Aortic smooth muscle cell (primary cell): ENCODE measurements around the gene APOL3. TPM values are rescaled to one million over a fixed set of nuclear protein-coding genes. Genes with fewer than 3 reads are reported as not detected.

ENCODE experiments used
- total RNA-seq: library from RNA; depleted of rRNA; stranded (reverse); fragments of >200 nt; gene quantifications from 2 replicates; pipeline ENCODE4 v1.2.3, GENCODE V29; 2014

APOL3 gene
- total RNA-seq = 34.0 and 35.8 TPM in 2 replicates

DNA sequence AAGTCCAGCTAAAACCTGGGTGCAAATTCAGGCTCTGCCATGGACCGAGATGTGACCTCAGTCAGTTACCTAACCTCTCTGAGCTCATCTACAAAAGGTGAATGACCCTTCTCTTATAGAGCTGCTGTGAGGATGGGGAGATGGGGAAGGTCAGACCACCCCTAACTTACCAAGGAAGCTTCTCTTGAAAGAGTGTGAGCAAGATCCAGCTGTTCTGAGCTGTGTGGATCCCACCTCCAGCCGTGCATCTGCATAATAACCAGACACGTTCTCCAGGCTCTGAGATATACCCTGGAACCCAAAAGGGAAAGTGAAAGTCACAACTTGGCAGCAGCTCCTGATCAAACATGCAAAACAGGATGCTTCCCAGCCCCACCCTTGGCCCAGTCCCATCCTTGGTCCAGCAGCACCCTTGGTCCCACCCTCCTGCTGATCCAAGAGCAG, at the start of gene APOL3:
Gene APOL3 (minus strand): TSS at position 257 of the 444 bp plus-strand sequence. CDS start 11,700 bp downstream, outside the sequence.

DNA sequence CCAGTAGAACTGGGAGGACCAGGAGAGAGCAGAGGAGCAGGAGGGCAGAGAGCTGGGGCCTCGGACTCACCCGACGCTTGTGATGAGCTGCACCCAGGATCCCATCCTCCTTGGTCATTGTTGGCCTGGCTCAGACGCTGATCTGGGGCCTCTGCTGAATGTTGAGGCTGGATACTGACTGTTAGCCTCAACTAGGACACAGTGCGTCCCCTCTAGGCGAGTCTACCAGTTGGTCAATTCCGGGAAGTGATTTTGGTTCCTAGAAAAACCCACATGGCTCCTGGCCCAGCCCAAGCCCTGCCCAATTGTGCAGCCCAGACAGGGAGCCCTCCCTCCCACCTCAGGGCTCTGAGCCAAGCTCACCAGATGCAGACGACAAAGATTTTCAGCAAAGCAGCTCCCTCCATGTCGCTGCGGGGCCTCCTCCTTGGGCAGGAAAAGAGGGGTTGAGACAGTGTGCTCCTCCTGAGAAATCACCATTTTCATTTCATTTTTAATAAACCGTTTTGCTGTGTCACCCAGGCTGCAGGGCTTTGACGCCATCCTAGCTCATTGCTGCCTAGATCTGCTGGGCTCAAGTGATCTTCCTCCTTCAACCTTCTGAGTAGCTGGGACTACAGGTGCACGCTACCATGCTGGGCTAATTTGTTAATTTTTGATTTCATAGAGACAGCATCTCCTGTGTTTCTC, 41.2 kb upstream of the APOL3 start, which contains the start of gene APOL4:
Gene APOL4 (minus strand): TSS at position 180 of the 690 bp plus-strand sequence. CDS start 75 bp downstream, at position 105.

Other genes starting within 250 kb of the APOL3 start
- gene RBFOX2, start 131.9 kb downstream of the APOL3 start, total RNA-seq = 153 and 169 TPM in 2 replicates
- gene APOL4, start 41.1 kb upstream of the APOL3 start, total RNA-seq = 0.13 and 0.37 TPM in 2 replicates
- gene APOL2, start 78.8 kb upstream of the APOL3 start, total RNA-seq = 57.7 and 57.8 TPM in 2 replicates
- 39.0 and 42.4 TPM in 2 replicates for gene APOL1, start 92.4 kb upstream of the APOL3 start, total RNA-seq
- gene MYH9, start 227.2 kb upstream of the APOL3 start, total RNA-seq = 762 and 873 TPM in 2 replicates